IMR-90 (cell line): ENCODE data around the gene PRMT2.

Experiments
- RAD21 ChIP-seq: IDR thresholded peaks from 2 replicates; pipeline ENCODE4 v1.6.1; 2012; ENCODE audit warnings: low read length, improper control_type of control experiment
- TF ChIP-seq, protein P1 (sequence below): conservative IDR thresholded peaks from 2 replicates; pipeline ENCODE4 v1.5.1; 2012; ENCODE audit warnings: mild to moderate bottlenecking, low read depth, low read length, improper control_type of control experiment

DNA sequence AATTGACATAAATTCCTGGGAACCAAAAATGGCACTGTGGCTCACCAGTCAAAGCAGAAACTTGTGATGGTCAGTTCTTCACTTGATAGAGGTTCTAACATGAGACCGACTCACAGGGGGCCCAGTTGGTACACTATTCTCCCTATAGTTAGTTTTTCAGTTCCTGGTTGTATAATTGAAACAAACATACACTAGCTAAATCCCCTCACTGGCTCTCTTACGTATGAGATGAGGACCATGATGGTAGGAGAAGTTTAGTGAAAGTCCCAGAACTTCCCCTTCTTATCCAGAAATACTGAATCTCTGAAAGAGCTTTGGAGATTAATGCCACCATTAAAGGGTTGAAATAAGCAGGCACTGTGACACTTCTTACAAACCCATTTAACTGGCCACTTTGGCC, 27.8 kb upstream of the PRMT2 start:
- TF ChIP-seq, protein P1, sequence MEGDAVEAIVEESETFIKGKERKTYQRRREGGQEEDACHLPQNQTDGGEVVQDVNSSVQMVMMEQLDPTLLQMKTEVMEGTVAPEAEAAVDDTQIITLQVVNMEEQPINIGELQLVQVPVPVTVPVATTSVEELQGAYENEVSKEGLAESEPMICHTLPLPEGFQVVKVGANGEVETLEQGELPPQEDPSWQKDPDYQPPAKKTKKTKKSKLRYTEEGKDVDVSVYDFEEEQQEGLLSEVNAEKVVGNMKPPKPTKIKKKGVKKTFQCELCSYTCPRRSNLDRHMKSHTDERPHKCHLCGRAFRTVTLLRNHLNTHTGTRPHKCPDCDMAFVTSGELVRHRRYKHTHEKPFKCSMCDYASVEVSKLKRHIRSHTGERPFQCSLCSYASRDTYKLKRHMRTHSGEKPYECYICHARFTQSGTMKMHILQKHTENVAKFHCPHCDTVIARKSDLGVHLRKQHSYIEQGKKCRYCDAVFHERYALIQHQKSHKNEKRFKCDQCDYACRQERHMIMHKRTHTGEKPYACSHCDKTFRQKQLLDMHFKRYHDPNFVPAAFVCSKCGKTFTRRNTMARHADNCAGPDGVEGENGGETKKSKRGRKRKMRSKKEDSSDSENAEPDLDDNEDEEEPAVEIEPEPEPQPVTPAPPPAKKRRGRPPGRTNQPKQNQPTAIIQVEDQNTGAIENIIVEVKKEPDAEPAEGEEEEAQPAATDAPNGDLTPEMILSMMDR, result no peak
- TF ChIP-seq RAD21, result no peak
